HG03159 (cell line): ENCODE measurements around the gene EIF2S3.
"Not testable (repeated sequence)": the region's sequence is repeated elsewhere in the genome, so short reads cannot be mapped to it uniquely, and the experiment has no call there.

ENCODE experiments used
- ATAC-seq: cut with Tn5 transposase; IDR thresholded peaks from one replicate; pipeline ENCODE4 v1.9.1; 2021; ENCODE audit warnings: mild to moderate bottlenecking, moderate library complexity; ENCODE audit not compliant: unreplicated experiment

EIF2S3 gene

DNA sequence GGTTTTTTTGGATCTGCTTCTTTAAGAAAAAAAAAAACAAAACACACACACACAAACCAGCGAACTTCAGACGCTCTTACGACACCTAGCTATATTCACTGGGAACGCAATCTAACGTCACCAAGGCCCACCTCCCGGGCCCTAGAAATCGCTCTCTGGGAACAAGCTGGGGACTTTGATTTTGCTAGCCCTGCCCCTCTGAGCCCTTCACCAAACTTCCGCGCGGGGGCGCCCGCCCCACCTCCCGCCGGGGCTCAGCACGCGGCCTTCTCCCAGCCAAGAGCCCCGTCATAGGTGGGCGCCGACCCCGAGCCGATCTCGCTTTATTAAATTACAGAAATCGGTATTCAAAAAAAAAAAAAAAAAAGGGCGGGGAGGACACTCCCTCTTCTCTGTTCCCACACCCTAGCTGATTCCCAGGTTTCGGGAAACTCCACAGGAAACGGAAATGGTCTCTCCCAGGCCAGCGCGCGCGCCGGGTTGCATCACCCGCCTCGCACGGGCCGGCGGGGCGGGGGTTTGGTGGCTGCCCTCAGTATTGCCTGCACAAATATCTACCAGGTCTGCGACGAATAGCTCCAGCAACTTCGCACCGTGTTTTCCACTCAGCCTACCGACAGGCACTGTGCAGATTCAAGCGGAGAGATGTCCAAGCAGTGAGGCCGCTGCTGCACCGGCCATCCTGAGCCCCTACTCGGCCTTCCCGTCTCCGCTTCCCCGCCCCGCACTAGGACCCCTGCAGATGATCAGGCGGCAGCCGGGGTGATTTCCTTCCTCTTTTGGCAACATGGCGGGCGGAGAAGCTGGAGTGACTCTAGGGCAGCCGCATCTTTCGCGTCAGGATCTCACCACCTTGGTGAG, at the start of gene EIF2S3:
TSS of gene EIF2S3 (plus strand) at position 775 of the 861 bp plus-strand sequence. CDS start at position 788, 13 bp downstream.
- ATAC-seq, result peak; percentile 93

DNA sequence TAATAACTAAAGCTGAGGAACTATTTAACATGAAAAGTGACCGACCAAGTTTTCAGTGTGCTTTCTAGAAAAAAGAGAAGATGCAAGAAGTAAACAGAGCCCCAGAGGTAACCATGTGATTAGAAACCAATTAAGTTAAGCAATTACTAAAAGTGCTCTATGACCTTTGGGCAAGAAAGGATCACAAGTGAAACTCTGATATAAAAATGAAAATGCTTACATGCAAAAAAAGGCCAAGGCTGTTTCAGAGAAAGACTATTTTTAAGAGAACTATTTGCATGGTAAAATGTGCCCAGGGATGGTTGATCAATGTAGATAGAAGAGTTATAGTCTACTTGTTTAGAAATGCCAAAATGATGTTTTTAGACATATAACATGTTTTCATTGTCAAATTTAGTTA, 49.7 kb upstream of the EIF2S3 start:
- ATAC-seq, result peak; percentile 38

DNA sequence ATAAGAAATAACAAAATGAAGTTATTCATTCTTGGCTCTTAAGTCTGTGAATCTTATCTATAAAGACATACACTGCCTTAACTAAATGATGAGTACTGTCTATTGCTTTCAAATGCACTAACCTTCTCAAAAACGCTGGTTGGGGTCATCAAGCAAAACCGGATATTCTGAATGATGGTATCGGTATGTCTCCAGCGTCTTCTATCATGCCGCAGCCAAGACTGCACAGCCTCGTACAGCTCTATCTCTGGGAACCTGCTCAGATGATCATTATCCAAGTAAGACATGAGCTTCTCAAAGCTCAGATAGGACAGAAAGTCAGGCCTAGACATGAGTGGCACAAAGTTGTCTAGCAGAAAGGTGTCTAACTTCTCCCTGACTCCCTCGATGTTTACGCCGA, 48.9 kb upstream of the EIF2S3 start:
- ATAC-seq, result no peak

DNA sequence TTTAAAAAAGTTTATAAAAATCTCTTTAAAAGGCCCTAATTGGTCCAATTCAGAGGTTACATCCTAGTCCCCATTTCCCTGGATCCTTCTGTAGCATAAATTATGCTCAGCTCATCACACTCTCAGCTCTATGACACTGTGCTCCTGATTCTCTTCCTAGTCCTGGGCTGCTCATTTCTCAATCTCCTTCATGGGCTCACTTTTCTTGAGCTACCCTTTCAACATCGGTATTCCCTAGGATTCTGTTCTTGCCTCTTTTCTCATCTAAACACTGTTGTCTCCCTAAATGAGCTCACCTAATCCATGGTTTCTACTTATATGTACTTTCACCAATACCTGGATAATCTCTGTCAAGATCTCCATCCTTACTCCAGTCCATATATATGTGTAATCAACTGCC, 42.5 kb upstream of the EIF2S3 start:
- ATAC-seq, result no peak

DNA sequence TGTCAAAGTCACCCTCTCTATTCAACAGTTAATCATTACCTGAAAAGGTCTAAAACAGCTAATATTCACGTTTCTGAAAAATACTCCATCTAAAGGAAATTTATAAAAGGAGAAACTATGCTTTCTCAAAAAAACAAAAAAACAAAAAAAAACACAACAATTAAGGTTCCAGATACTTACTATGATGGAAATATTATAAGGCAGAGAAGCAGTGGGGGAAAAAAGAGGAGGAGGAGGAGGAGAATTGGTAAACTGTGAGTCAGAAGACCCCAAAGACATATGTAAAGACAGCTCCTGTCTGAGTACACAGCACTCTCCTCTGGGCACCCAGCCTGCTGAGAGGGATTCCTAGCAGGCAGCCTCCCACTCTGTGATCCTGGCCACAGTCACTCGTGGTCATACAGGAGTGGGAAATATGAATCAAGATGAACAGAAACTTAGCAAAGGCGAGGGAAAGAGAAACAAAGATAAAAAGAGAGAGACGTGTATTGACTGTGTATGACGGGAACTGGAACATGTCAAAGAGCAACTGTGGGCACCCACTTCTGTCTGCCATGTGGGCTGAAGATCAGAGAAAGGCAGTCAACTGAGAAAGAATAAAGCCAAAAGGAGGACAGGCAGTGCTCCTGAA, 40.3 kb upstream of the EIF2S3 start:
- ATAC-seq, result peak; percentile 72

DNA sequence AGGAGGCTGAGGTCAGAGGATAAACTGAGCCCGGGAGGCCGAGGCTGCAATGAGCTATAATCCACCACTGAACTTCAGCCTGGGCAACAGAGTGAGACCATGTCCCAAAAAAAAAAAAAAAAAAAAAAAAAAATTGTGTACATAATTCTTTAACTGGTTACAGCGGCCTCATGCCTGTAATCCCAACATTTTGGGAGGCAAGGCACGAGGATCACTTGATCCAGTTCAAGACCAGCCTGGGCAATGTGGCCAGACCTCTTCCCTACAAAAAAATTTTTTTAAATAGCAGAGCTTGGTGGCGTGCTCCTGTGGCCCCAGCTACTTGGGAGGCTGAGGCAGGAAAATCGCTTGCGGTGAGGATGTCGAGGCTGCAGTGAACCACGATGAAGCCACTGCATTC, 37.1 kb upstream of the EIF2S3 start:
- no peak for ATAC-seq

DNA sequence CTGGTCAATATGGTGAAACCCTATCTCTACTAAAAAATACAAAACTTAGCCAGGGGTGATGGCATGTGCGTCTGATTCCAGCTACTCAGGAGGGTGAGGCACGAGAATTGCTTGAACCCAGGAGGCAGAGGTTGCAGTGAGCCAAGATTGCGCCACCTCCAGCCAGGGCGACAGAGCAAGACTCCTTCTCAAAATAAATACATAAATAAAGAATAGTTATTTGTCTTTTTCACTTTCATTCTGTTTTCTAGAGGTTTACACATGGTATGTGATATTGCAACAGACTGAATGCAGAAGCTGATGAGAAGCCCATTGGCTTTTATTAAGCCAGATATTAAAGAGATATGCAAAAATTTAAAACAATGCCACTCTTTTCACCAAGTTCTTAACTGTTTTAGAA, 35.9 kb upstream of the EIF2S3 start:
- no peak for ATAC-seq

DNA sequence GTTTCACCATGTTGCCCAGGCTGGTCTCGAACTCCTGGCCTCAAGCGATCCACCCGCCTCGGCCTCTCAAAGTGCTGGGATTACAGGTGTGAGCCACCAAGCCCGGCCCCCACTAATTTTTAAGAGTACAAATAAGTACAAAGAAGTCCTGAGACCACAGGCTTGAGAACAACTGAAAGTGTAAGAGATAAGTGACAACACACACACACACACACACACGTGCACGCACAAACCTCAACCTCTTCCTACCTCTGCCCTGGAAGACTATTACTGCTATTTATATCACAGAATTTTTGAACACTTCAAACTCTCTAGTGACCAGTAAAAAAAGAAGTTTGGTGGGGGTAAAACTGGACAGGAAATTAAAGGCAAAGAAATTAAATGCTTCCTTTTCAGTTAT, 35.3 kb upstream of the EIF2S3 start:
- ATAC-seq, result no peak

DNA sequence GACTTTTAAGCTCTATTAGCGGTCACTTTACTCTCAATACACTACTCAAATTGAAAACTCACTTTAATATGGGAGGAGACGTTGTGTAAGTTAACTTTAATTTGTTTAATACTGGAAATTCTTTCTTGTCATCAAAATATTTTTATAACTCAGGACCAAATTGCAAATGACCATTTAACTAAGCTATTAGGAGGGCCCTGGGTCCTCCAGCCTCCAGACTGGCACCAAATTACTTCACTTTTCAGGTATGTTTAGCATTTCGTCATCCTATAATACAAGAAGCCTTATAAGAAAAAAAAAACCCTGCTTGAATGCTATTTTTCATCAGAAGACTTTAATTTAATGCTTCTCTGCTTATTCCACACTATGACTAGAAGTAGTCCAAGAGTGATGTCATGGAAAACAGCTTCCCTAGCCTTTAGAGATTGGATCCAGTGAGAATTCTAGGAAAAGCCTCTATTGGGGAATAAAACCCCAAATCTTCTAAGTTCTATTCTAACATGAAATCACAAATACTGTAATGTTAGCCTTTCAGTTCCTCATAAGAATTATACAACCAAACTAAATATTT, 34.4 kb upstream of the EIF2S3 start:
- ATAC-seq, result no peak

DNA sequence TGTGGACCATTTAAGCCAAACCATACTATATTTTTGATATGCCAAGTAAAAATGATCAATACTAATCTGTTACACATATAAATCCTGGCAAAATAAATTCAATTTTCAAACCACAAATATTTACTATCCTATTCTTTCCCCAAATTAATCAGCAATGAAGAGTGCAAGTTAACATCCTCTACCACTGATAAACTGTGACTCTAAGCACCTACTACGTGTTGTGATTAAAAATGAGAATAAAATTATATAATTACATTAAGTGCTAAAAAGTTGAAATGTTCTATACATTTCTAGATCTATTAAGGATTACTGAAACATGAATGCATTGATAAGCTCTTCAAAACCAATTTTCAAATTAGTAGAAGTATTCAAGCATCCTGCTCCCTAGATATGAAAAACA, 31.2 kb upstream of the EIF2S3 start:
- no peak for ATAC-seq

DNA sequence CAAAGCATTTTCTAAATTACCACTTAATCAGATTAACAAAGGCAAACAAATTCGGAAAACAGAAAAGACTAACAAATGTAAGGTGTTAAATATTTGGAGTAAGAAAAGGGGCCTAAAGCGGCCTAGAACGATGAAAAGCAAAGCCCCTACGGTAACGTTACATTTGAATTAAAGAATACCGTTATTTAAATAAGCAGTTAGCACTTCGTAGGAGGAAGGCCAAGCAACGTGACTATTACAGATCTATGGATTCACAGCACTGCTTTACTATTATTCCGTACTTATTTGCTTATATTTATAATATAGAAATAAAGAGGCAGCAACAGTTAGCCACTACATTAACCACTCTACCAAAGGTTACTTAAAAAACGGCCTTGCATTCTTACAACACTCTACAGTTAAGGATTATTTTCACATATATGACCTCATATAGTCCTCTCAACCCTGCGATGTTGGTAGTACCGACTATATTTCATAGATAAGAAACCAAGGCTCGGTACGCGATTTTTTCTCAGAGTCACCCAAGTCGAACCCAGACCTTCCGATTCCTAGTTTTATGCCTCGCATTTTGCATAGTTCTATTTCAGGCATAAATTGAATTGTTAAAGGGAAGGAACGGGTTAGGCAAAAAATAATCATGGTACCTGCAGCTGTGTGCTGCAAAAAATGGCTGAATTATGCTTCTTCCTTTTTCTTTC, 30.6 kb upstream of the EIF2S3 start:
- ATAC-seq, result no peak

DNA sequence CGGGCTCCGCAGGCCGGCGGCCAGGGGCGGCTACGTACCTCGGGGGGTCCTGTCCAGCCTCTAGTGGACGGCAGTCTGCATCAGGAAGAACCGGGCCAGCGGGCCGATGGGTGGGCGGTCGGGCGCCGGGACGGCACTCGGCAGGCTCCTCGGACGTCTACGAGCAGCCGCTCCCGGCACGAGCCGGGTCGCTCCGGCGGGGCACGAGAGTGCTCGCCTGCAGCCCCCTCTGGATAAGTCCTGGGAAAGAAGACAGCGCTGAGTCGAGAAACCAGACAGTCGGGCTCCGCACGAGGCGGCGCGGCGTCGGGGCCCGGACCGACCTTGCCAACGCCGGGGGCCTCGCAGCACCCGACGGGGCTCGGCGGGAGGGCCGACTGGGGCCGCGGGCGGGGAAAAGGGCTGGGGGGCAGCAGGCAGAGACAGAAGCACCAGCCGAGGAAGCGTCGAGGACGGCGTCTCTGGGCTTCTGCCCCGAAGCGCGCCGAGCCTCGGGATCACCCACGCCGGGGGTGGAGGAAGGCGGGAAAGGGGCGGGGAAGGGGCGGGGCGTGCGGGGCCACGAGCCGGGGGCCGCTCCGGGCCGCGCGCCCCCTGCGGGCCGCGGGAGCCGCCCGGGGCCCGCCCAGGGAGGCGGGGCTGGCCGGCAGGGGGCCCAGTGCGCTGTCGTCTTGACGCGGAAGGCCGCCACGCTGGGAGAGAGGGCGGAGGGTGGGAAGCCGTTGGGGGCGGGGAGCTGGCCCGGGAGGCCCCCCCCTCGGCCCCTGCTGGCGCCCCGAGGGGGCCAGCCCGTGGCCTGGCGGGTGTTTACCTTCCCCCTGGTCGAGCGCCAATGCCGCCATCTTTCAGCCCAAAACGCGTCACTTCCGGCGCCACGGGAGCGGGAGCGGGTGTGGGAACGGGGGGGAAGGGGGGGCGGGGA, 29.7 kb upstream of the EIF2S3 start:
- peak; percentile 79 for ATAC-seq

DNA sequence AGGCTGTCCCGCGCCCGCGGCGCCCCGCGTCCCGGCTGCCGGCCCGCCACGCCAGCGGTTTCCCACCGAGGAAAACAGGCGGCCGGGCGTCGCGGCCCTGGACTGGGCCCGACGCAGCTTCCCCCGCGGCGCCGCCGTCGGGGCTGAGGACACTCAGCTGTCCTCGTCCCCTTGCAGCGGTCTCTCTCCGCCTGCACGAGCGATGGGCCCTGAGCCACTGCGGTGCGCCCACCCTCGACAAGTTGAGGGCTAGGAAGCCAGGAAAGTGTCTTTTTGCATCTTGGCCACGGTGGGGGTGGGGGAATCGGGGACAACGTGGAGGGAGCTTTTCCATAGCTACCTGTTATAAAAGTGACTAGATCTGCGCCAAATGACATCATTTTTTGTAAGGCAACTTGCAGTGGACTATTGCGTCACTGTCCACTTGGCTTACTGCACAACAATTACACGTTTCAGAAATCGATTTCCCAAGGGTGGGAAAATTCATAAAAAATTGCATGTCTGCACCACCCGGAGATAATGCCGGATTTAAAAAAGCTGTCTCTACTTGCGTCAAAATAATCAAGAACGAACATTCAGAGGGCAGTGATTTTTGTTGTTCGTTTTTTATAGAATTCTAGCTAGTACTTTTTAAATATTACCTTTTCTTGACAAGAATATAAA, 28.9 kb upstream of the EIF2S3 start:
- ATAC-seq, result peak; percentile 28

DNA sequence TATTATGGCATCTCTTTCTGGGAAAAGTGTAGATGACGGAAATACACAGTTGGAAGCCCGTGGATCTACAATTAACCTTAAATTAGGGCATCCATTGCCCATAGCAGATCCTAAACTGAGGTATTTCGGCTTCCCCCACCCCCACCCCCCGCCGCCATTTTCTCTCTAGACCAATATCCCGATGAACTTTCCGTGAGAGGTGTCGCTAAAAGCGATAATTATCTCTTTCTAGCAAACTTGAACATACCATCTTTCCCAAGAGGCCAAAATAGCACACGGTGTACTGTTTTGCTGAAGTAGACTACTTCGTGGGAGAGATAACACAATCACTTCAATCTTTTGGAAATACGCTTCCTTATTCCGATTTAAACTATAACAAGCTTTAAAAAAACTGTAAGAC, 28.3 kb upstream of the EIF2S3 start:
- ATAC-seq, result no peak

DNA sequence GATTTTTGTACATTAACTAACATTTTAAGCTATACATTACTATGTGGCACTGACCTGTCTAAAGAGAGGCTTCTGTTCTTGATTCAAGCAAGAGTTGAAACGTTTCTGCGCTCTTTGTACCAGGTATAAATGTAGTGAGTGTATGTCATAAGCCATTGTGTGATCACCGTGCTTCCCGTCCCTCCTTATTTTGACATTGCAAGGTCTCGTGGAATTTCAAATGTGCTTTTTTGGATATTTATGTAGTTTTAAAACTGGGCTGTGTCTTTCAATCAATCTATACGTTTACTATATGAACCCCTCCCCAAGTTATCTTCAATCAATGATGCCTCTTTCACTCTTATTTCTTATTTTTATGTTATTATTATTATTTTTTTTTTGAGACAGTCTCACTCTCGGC, 27.7 kb upstream of the EIF2S3 start, which contains the start of gene KLHL15:
TSS of gene KLHL15 (minus strand) at position 101 of the 400 bp plus-strand sequence. CDS start 20,493 bp downstream, outside the sequence.
- ATAC-seq, result no peak

DNA sequence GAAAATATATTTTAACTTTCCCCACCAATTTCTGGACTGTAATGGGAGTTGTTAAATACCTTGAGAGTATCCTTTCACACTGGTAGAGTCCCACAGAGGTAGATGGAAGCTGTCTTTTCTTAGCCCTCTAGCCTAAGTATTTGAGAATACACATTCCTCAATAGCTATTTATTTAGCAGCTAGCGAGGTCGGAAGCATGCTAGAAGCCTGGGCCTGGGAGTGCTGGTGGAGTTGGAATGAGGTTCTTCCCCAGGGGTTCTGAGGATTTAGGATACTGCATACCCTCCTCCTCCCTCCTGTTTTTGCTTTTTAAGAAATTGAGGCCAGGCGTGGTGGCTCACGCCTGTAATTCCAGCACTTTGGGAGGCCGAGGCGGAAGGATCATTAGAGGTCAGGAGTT, 26.8 kb upstream of the EIF2S3 start:
- ATAC-seq, result no peak

DNA sequence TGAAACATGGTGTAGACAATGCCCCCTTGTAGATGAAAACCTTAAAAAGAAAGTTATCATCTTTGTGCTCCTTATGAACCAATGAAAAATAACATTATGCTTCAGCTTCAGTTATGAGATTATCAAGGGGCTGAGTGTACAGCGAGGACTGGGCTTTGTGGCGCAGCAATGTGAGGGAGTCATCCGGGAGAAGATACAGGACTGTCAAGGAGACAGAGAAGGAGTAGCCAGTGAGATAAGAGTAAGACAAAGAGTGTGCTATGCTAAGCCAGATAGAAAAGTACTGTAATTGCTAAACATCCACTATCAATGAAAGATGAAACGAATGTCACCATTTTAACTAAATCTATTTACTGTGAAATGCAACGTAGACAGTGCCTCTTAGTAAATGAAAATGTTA, 24.2 kb upstream of the EIF2S3 start:
- ATAC-seq, result no peak

DNA sequence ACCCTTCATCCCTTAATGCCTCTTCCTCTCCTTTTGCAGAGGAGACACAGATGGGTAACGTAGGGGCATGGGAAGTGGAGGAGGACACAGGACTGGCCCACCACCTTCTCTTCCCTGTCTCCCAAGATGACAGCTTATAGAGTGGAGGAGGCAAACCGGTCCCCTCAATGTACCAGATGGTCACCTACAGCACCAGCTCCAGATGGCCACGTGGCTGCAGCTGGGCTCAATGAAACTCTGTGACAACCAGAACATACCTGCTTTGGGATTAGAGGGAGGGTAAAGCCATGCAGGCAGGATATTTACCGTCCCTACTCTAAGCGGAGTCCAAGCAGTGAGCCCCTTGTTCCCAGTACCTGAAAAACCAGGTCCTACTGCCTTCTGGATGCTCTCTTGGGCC, 20.3 kb upstream of the EIF2S3 start:
- ATAC-seq, result no peak

DNA sequence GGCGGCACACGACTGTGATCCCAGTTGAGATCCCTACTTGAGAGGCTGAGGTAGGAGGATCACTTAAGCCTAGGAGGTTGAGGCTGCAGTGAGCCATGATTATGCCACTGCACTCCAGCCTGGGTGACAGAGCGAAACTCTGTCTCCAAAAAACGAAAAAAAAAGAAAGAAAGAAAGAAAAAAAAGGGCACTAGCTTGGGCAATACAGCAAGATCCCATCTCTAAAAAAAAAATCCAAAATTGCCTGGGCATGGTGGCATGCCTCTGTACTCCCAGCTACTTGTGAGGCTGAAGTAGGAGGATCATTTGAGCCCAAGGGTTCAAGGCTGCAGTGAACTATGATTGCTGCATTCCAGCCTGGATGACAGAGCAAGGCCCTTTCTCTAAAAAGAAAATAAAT, 17.0 kb upstream of the EIF2S3 start:
- ATAC-seq, result no peak

DNA sequence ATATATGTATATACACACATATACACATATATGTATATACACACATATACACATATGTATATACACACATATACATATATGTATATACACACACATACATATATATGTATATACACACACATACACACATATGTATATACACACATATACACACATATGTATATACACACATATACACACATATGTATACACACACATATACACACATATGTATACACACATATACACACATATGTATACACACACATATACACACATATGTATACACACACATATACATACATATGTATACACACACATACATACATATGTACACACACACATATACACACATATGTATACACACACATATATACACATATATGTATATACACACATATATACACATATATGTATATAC, 8.7 kb upstream of the EIF2S3 start:
- ATAC-seq, result not testable (repeated sequence)
